Endodermal cell (in vitro differentiated cells): ENCODE results near the gene INSR. TPM values are rescaled to one million over a fixed set of nuclear protein-coding genes. Genes with fewer than 3 reads are reported as not detected.

Experiments
- DNase-seq: peaks from one replicate; pipeline ENCODE4 v3.0.0-alpha.2; 2017
- H3K27ac ChIP-seq: 2 replicates; pipeline ENCODE4 v1.5.1; 2013; ENCODE audit warnings: mild to moderate bottlenecking, low read depth, low read length, moderate library complexity
- H3K27me3 ChIP-seq: 2 replicates; pipeline ENCODE4 v1.6.1; 2013; ENCODE audit warnings: mild to moderate bottlenecking, low read length, moderate library complexity; ENCODE audit not compliant: insufficient read depth, control insufficient read depth, poor library complexity, severe bottlenecking
- H3K36me3 ChIP-seq: 2 replicates; pipeline ENCODE4 v1.7.0; 2013; ENCODE audit warnings: mild to moderate bottlenecking, low read length, moderate library complexity; ENCODE audit not compliant: control insufficient read depth, insufficient read depth
- H3K4me1 ChIP-seq: one replicate; pipeline ENCODE4 v1.7.0; 2013; ENCODE audit warnings: low read length; ENCODE audit not compliant: control insufficient read depth, insufficient read depth
- H3K4me3 ChIP-seq: 2 replicates; pipeline ENCODE4 v1.5.1; 2013; ENCODE audit warnings: mild to moderate bottlenecking, low read length, moderate library complexity
- H3K9ac ChIP-seq: 2 replicates; pipeline ENCODE4 v1.6.1; 2013; ENCODE audit warnings: mild to moderate bottlenecking, low read length, moderate library complexity; ENCODE audit not compliant: poor library complexity, severe bottlenecking; ENCODE audit errors: extremely low read depth
- H3K9me3 ChIP-seq: 2 replicates; pipeline ENCODE4 v1.6.1; 2013; ENCODE audit warnings: mild to moderate bottlenecking, low read length, moderate library complexity; ENCODE audit not compliant: control insufficient read depth
- H3K27ac Mint-ChIP-seq: 2 replicates; pipeline ENCODE4 v1.8.0; 2020; ENCODE audit warnings: mixed read lengths
- H3K27me3 Mint-ChIP-seq: 2 replicates; pipeline ENCODE4 v1.8.0; 2021; ENCODE audit warnings: mild to moderate bottlenecking, mixed read lengths; ENCODE audit not compliant: insufficient read depth
- H3K36me3 Mint-ChIP-seq: 2 replicates; pipeline ENCODE4 v1.8.0; 2020; ENCODE audit warnings: low read depth, mixed read lengths
- H3K4me1 Mint-ChIP-seq: 2 replicates; pipeline ENCODE4 v1.8.0; 2020; ENCODE audit warnings: mixed read lengths
- H3K4me3 Mint-ChIP-seq: 2 replicates; pipeline ENCODE4 v1.8.0; 2020; ENCODE audit warnings: mild to moderate bottlenecking, moderate library complexity, mixed read lengths
- H3K9me3 Mint-ChIP-seq: 2 replicates; pipeline ENCODE4 v1.8.0; 2020; ENCODE audit warnings: mild to moderate bottlenecking, mixed read lengths
- CTCF ChIP-seq: fragments of 200-600 bp; sonication (generic); conservative IDR thresholded peaks from 2 replicates; pipeline ENCODE4 v1.5.0; 2021; ENCODE audit warnings: antibody characterized with exemption, mild to moderate bottlenecking
- WGBS, 2 experiments: methylation state at CpG; one replicate each; pipeline versions ENCODE4 v1.1.5 to v1.1.7; 2013; ENCODE audit warnings: missing lambda C conversion rate in 2 of 2, mixed read lengths in 1 of 2; ENCODE audit not compliant: insufficient coverage in 1 of 2, insufficient read length in 1 of 2; 5-methylcytosine and 5-hydroxymethylcytosine counted together
- total RNA-seq, 2 donors: library from RNA; stranded (reverse); fragmentation: NEBNext Ultra II Directional in 1 of 2; extraction: Animal tissue kit (Norgen Biotek cat#: 25700) in 1 of 2; gene quantifications; 2 replicates in 1 of 2; 3 replicates in 1 of 2; pipeline ENCODE4 v1.2.1, GENCODE V29; 2021

The INSR gene
- total RNA-seq, 2 donors from 2014 or later: 31.3 to 31.5 TPM

GRCh38 chr19:7203332-7203731, 90.9 kb downstream of the INSR start:
- no peaks in the 10 kb centered on the region for H3K36me3 ChIP-seq
- H3K4me1 ChIP-seq: no peaks in the 10 kb centered on the region
- Mint-ChIP-seq H3K27me3 (no peaks in the 10 kb centered on the region), H3K4me1 (peaks cover 9% of the 10 kb centered on the region), H3K27ac (no peak overlapping the region), H3K4me3 (no peak overlapping the region), H3K36me3 (no peaks in the 10 kb centered on the region), H3K9me3 (no peaks in the 10 kb centered on the region)
- no peak overlapping the region for H3K9ac ChIP-seq
- WGBS, 2 experiments: 80 to 93% methylated on average over 11 to 12 of the region's 12 CpGs
- H3K27me3 ChIP-seq: no peaks in the 10 kb centered on the region
- no peaks in the 10 kb centered on the region for H3K9me3 ChIP-seq
- TF ChIP-seq CTCF: no peak
- no peak overlapping the region for H3K27ac ChIP-seq
- H3K4me3 ChIP-seq: no peak overlapping the region
- no peak for DNase-seq

GRCh38 chr19:7202888-7203287, 91.3 kb downstream of the INSR start:
- no peaks in the 10 kb centered on the region for H3K4me1 ChIP-seq
- no peak overlapping the region for H3K9ac ChIP-seq
- Mint-ChIP-seq H3K4me3 (no peak overlapping the region), H3K36me3 (no peaks in the 10 kb centered on the region), H3K27ac (no peak overlapping the region), H3K27me3 (no peaks in the 10 kb centered on the region), H3K4me1 (peaks cover 9% of the 10 kb centered on the region), H3K9me3 (no peaks in the 10 kb centered on the region)
- H3K36me3 ChIP-seq: no peaks in the 10 kb centered on the region
- WGBS, 2 experiments: 83 to 88% methylated on average over 1 of the region's 2 CpGs
- no peak for DNase-seq
- H3K4me3 ChIP-seq: no peak overlapping the region
- H3K27ac ChIP-seq: no peak overlapping the region
- H3K27me3 ChIP-seq: no peaks in the 10 kb centered on the region
- no peak for TF ChIP-seq CTCF
- H3K9me3 ChIP-seq: no peaks in the 10 kb centered on the region

GRCh38 chr19:7200736-7201135, 93.5 kb downstream of the INSR start:
- H3K27ac Mint-ChIP-seq: no peak overlapping the region
- no peak overlapping the region for H3K4me3 Mint-ChIP-seq
- Histone ChIP-seq H3K9ac (no peak overlapping the region), H3K4me3 (no peak overlapping the region), H3K4me1 (no peaks in the 10 kb centered on the region), H3K27ac (no peak overlapping the region), H3K27me3 (no peaks in the 10 kb centered on the region), H3K36me3 (no peaks in the 10 kb centered on the region), H3K9me3 (no peaks in the 10 kb centered on the region)
- no peaks in the 10 kb centered on the region for H3K9me3 Mint-ChIP-seq
- no peaks in the 10 kb centered on the region for H3K27me3 Mint-ChIP-seq
- no peak for TF ChIP-seq CTCF
- peaks cover 9% of the 10 kb centered on the region for H3K4me1 Mint-ChIP-seq
- H3K36me3 Mint-ChIP-seq: no peaks in the 10 kb centered on the region
- no peak for DNase-seq
- 90 to 92% methylated on average over 2 to 4 of the region's 4 CpGs for WGBS, 2 experiments
